Measurements from ENCODE around the gene MAGEC2.

GRCh38 chrX:142156567-142156966 is 48.5 kb downstream of the MAGEC2 start:
- TF ChIP-seq CTCF (IDR thresholded peaks at IDR 0.05; ENCODE audit: poor library complexity) (no peak), EZH2 (IDR thresholded peaks at IDR 0.05; ENCODE audit: borderline replicate concordance) (no peak), EZH2phosphoT487 (IDR thresholded peaks at IDR 0.05; ENCODE audit: low read depth, severe bottlenecking, unreplicated experiment) (no peak)

Measured in hepatocyte (in vitro differentiated cells).